BE2C (cell line): ENCODE results near the gene SPDEF.
A peak's percentile ranks its signal among the peaks of the same experiment; 100 is the strongest.

ENCODE experiments used
- DNase-seq: peaks from one replicate; pipeline ENCODE4 v3.0.0-alpha.2; 2020
- H3K27me3 ChIP-seq: fragments of 250-450 bp; sonication (Bioruptor Pico); 2 replicates; pipeline ENCODE4 v1.5.1; 2020; ENCODE audit warnings: mild to moderate bottlenecking
- H3K36me3 ChIP-seq: fragments of 250-450 bp; sonication (Bioruptor Pico); 2 replicates; pipeline ENCODE4 v1.5.1; 2020; ENCODE audit warnings: mild to moderate bottlenecking
- H3K4me1 ChIP-seq: fragments of 250-450 bp; sonication (Bioruptor Pico); 2 replicates; pipeline ENCODE4 v1.5.1; 2020
- H3K4me3 ChIP-seq: 2 replicates; pipeline ENCODE4 v1.5.1; 2011; ENCODE audit warnings: low read depth, low read length
- H3K9me3 ChIP-seq: fragments of 250-450 bp; sonication (Bioruptor Pico); 2 replicates; pipeline ENCODE4 v1.5.1; 2020
- TF ChIP-seq, protein P1 (sequence below): IDR thresholded peaks from 2 replicates; pipeline ENCODE4 v1.5.1; 2012; ENCODE audit warnings: mild to moderate bottlenecking, low read depth, low read length

Gene SPDEF

GRCh38 chr6:34514593-34515472 is 41.3 kb downstream of the SPDEF start:
- TF ChIP-seq, protein P1, sequence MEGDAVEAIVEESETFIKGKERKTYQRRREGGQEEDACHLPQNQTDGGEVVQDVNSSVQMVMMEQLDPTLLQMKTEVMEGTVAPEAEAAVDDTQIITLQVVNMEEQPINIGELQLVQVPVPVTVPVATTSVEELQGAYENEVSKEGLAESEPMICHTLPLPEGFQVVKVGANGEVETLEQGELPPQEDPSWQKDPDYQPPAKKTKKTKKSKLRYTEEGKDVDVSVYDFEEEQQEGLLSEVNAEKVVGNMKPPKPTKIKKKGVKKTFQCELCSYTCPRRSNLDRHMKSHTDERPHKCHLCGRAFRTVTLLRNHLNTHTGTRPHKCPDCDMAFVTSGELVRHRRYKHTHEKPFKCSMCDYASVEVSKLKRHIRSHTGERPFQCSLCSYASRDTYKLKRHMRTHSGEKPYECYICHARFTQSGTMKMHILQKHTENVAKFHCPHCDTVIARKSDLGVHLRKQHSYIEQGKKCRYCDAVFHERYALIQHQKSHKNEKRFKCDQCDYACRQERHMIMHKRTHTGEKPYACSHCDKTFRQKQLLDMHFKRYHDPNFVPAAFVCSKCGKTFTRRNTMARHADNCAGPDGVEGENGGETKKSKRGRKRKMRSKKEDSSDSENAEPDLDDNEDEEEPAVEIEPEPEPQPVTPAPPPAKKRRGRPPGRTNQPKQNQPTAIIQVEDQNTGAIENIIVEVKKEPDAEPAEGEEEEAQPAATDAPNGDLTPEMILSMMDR: no peak
- DNase-seq: peak; percentile 64
- Histone ChIP-seq H3K27me3 (no peaks in the 10 kb centered on the region), H3K4me3 (no peak overlapping the region), H3K4me1 (peaks cover 5% of the 10 kb centered on the region), H3K36me3 (no peaks in the 10 kb centered on the region), H3K9me3 (no peaks in the 10 kb centered on the region)

- no peak overlapping the region for H3K4me3 ChIP-seq
- H3K4me1 ChIP-seq: peaks cover 5% of the 10 kb centered on the region
- H3K9me3 ChIP-seq: no peaks in the 10 kb centered on the region
- no peaks in the 10 kb centered on the region for H3K36me3 ChIP-seq
- H3K27me3 ChIP-seq: no peaks in the 10 kb centered on the region
- TF ChIP-seq, protein P1: no peak
- no peak for DNase-seq
These were observed 42.0 kb downstream of the SPDEF start for GRCh38 chr6:34514112-34514511.

DNA sequence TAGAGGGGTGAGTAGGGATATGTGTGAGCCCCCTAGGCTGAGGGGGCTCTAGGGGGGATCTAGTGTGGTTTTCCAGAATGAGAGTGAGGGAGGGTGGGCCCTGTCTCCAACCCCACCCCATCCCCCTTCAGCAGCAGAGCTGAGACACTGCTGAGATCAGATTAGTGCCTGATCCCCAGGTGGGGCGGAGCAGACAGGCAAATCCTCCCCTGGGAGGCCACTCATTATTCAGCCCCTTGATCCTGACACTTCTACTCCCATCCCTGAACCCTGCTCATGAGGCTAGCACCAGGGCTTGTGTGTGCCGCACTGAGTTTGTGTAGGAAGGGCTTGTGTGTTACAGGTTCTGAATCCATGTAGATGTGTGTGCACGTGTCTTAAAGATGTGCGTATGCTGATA is 42.5 kb downstream of the SPDEF start:
- no peaks in the 10 kb centered on the region for H3K9me3 ChIP-seq
- H3K4me1 ChIP-seq: peaks cover 5% of the 10 kb centered on the region
- H3K36me3 ChIP-seq: no peaks in the 10 kb centered on the region
- TF ChIP-seq, protein P1: no peak
- DNase-seq: no peak
- no peaks in the 10 kb centered on the region for H3K27me3 ChIP-seq
- H3K4me3 ChIP-seq: no peak overlapping the region

GRCh38 chr6:34512738-34513115 is 43.4 kb downstream of the SPDEF start:
- TF ChIP-seq, protein P1: no peak
- H3K9me3 ChIP-seq: no peaks in the 10 kb centered on the region
- no peak overlapping the region for H3K4me3 ChIP-seq
- H3K4me1 ChIP-seq: peaks cover 5% of the 10 kb centered on the region
- H3K36me3 ChIP-seq: no peaks in the 10 kb centered on the region
- no peaks in the 10 kb centered on the region for H3K27me3 ChIP-seq
- no peak for DNase-seq

DNA sequence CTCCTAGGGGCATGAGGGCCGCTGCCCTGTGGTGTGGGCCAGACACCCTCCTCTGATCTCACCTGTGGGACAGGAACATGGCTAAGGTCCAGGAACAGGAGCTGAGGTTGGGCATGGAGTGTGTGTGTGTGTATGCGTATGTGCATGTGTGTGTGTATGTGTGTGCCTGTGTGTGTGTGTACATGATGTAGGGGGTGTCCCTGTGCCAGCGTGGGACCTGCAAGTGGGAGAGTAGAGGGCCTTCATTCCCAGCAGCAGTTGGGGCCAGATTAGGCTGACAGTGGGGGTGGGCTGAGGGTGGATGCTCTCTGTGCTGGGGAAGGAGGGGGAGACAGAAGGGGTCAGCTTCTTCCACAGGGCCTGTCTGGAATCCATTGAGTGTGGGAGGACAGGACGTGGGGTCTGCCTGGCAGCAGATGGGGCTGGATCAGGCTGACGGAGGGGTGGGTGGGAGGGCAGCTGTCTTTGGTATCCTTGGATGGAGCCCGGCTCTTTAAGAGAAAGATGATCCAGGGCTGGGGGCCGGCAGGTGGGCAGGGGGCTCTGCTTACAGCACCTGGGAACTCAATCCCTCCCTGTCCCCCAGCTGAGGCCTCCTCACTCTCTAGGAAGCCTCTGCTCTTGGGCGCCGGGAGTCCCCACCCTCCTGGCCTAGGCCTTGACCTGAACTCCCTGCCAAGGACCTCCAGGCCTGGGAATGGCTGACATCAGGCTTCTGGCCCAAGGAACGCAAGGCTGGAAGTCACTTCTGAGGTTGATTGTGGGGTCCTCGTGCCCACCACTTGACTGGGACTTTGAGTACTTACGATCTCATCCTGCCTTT is 44.0 kb downstream of the SPDEF start:
- TF ChIP-seq, protein P1: no peak

More for the DNA sequence above, 44.0 kb downstream of the SPDEF start:
- Histone ChIP-seq H3K36me3 (no peaks in the 10 kb centered on the region), H3K4me1 (peaks cover 5% of the 10 kb centered on the region), H3K27me3 (no peaks in the 10 kb centered on the region), H3K9me3 (no peaks in the 10 kb centered on the region), H3K4me3 (no peak overlapping the region)
- no peak for DNase-seq
